Measurements from ENCODE around the gene CEP350. TPM values are rescaled to one million over a fixed set of nuclear protein-coding genes. Genes with fewer than 3 reads are reported as not detected.

CEP350 gene
- total and polyA plus RNA-seq, 2 of the 13 experiments (the other 11 are each of a cell fraction or from before 2014, with no cell fraction given): 7.6 to 35.9 TPM

DNA sequence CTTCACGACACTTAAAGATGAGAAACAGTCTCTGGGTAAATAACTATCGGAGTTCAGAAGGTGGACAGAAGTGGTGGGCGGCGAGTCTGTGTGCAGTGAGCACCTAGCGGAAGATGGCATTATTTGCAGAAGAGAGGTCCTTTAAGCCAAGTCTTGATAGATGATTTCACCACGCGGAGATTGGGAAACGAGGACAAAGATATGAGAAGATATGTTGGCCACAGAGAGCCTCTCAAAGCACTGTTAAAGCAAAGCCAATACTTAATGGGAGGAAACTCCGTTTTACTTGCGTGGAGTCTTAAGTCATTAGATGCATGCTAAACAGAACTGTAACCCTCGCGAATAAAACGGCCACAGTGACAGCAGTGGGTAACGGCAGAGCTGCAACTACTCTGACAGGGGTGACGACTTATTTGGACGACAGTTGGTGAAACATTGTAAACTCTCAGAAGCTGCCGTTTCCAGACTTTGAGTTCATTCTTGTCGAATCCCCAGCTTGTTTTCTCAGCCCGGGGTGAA lies 577 bp upstream of the CEP350 start (continued):
- TF ChIP-seq ZXDC (CRISPR knock-in tag; IDR thresholded peaks at IDR 0.05): 0 out of 2 replicates have a peak, but pooled peaks have one; percentile 17
- no peak for TF ChIP-seq NONO (IDR thresholded peaks at IDR 0.05)
- TF ChIP-seq NONO (CRISPR knock-in tag; conservative IDR thresholded peaks at IDR 0.05): no peak
- no peak for TF ChIP-seq NFE2 (CRISPR knock-in tag; IDR thresholded peaks at IDR 0.05)
- TF ChIP-seq, protein P1, sequence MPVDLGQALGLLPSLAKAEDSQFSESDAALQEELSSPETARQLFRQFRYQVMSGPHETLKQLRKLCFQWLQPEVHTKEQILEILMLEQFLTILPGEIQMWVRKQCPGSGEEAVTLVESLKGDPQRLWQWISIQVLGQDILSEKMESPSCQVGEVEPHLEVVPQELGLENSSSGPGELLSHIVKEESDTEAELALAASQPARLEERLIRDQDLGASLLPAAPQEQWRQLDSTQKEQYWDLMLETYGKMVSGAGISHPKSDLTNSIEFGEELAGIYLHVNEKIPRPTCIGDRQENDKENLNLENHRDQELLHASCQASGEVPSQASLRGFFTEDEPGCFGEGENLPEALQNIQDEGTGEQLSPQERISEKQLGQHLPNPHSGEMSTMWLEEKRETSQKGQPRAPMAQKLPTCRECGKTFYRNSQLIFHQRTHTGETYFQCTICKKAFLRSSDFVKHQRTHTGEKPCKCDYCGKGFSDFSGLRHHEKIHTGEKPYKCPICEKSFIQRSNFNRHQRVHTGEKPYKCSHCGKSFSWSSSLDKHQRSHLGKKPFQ (CRISPR knock-in tag; IDR thresholded peaks at IDR 0.05; ENCODE audit: insufficient replicate concordance): peak; percentile 75
- 0 out of 2 replicates have a peak, but pooled peaks have one; percentile 4 for TF ChIP-seq ZBTB34 (CRISPR knock-in tag; IDR thresholded peaks at IDR 0.05)
- TF ChIP-seq, protein P2, sequence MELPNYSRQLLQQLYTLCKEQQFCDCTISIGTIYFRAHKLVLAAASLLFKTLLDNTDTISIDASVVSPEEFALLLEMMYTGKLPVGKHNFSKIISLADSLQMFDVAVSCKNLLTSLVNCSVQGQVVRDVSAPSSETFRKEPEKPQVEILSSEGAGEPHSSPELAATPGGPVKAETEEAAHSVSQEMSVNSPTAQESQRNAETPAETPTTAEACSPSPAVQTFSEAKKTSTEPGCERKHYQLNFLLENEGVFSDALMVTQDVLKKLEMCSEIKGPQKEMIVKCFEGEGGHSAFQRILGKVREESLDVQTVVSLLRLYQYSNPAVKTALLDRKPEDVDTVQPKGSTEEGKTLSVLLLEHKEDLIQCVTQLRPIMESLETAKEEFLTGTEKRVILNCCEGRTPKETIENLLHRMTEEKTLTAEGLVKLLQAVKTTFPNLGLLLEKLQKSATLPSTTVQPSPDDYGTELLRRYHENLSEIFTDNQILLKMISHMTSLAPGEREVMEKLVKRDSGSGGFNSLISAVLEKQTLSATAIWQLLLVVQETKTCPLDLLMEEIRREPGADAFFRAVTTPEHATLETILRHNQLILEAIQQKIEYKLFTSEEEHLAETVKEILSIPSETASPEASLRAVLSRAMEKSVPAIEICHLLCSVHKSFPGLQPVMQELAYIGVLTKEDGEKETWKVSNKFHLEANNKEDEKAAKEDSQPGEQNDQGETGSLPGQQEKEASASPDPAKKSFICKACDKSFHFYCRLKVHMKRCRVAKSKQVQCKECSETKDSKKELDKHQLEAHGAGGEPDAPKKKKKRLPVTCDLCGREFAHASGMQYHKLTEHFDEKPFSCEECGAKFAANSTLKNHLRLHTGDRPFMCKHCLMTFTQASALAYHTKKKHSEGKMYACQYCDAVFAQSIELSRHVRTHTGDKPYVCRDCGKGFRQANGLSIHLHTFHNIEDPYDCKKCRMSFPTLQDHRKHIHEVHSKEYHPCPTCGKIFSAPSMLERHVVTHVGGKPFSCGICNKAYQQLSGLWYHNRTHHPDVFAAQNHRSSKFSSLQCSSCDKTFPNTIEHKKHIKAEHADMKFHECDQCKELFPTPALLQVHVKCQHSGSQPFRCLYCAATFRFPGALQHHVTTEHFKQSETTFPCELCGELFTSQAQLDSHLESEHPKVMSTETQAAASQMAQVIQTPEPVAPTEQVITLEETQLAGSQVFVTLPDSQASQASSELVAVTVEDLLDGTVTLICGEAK (IDR thresholded peaks at IDR 0.05): no peak
- TF ChIP-seq, protein P2 (CRISPR knock-in tag; IDR thresholded peaks at IDR 0.05): no peak
- TF ChIP-seq, protein P3, sequence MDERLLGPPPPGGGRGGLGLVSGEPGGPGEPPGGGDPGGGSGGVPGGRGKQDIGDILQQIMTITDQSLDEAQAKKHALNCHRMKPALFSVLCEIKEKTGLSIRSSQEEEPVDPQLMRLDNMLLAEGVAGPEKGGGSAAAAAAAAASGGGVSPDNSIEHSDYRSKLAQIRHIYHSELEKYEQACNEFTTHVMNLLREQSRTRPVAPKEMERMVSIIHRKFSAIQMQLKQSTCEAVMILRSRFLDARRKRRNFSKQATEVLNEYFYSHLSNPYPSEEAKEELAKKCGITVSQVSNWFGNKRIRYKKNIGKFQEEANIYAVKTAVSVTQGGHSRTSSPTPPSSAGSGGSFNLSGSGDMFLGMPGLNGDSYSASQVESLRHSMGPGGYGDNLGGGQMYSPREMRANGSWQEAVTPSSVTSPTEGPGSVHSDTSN (CRISPR knock-in tag; IDR thresholded peaks at IDR 0.05): no peak
- TF ChIP-seq ZNF652 (CRISPR knock-in tag; IDR thresholded peaks at IDR 0.05; ENCODE audit: borderline replicate concordance, low read depth): no peak
- no peak for TF ChIP-seq HNRNPK (IDR thresholded peaks at IDR 0.05; ENCODE audit: low read depth, low read length, poor library complexity, severe bottlenecking)
